Activated CD4-positive, alpha-beta T cell treated with anti-CD3 and anti-CD28 coated beads, Interleukin-2, amount 50 U/mL, for 16 hours (primary cell): ENCODE results near the gene ZNF200.
"Not testable (repeated sequence)": the region's sequence is repeated elsewhere in the genome, so short reads cannot be mapped to it uniquely, and the experiment has no call there.

Source experiments
- DNase-seq: peaks from one replicate; pipeline ENCODE4 v3.0.0-alpha.2; 2020

The ZNF200 gene

DNA sequence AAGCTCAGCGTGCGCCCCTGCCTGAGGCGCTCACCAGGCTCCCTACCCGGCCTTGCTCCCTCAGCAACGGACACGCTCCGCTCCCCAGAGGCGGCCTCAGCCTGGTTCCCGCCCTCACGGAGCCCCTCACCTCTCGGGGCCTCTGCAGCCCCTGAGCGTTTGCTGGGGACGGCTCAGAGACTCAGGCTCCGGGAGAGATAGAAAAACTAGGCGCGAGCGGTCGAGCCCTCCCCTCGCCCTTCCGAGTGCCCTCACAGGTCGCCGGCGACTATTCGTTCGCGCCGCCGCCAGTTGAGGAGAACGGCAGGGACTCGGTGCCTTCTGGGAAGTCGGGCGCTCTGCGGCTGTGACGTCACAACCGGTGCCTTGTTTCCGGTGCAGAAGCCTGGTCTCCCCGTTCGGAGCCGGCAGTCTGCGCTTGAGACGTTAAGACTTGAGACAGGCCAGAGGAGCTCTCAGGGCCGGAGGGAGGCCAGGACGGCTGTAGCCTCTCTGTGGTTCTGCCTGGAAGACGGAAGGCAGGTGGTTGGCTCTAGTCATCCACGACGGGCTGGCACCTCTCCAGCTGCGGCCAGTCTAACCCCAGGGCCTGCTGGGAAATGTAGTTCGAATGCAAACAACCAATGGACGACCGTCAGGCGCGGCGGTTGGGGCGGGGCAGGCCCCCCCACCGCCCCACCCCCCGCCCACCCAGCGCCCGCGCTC lies at the start of gene ZNF200:
Gene ZNF200, minus strand, starts transcription at position 302 of the 705 bp plus-strand sequence. CDS start 1,403 bp downstream, outside the sequence.
- DNase-seq, result peak; percentile 95

DNA sequence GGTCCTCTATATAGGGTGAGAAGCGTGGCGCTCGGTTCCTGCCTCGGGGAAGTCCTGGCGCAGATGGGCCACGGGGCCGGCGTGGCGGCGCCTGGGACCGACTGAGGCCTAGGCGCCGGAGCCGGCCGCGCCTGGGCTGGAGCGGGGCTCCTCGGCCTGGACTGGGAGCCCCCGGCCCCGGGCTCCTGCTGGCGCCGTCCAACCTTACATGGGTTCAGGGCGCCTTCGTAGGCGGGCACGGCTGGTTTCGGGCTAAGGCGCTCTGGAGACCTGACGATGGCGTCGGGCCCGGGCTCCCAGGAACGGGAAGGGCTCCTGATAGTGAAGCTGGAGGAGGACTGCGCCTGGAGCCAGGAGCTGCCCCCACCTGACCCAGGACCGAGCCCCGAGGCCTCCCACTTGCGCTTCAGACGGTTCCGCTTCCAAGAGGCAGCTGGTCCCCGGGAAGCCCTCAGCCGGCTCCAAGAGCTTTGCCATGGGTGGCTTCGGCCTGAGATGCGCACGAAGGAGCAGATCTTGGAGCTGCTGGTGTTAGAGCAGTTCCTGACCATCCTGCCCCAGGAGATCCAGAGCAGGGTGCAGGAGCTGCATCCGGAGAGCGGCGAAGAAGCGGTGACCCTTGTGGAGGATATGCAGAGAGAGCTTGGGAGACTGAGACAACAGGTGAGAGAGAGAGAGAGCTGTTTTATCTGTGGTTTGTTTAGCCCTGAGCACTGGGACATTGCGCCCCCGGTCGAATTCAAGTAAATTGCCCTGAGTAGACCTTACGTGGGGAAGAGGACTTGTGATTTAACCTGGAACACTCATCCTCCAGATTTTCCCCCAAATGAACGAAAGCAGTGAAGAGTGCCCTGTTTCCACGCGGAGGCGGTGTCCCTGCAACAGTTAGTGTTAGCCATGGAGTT lies 48.8 kb upstream of the ZNF200 start:
- DNase-seq, result no peak

DNA sequence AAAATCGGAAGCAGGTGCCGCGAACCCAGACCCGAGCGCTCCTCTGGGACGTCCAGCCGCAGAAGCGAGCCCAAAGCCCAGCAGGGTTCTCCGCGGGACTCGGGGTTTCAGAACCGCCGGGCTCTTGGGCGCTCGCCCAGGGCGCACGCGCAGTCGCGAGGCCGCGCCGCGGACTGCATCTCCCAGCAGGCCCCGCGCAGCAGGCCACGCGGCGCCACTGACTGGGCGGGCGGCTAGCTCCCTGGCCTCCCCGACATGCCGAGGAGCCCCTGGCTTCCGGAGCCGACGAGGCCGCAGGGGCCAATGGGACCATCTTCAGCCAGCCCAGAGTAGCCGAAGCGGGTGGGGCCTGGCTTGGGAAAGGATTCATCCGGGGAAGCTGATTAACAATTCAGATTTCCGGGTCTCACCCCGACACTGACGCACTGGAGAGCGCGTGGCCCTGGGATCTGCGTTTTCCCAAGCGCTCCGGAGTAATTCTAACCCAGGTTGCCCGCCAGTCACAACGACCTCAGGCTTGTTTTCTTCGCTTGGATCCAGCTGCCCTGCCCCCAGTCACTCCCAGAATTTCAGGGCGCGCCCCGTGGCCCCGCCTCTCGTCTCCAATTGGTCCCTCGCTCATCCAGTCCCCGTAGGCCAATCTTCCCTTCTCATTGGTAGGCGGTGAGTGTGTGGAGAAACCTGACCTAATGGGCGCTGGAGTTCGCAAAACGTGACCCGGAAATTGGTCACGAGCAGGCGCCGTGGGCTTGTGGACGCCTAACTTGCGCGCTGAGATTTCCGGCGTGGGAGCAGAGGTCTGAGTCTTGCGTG lies 48.0 kb upstream of the ZNF200 start, which contains the start of gene ZNF263:
Gene ZNF263, plus strand, starts transcription at position 762 of the 813 bp plus-strand sequence. CDS start 328 bp downstream, outside the sequence.
- DNase-seq, result peak; percentile 97

GRCh38 chr16:3282103-3282729 lies 47.3 kb upstream of the ZNF200 start:
- no peak for DNase-seq

- no peak for DNase-seq
These were observed 46.4 kb upstream of the ZNF200 start for GRCh38 chr16:3281222-3281820.

- DNase-seq, result no peak
These were observed 41.7 kb upstream of the ZNF200 start for GRCh38 chr16:3276679-3277078.

DNA sequence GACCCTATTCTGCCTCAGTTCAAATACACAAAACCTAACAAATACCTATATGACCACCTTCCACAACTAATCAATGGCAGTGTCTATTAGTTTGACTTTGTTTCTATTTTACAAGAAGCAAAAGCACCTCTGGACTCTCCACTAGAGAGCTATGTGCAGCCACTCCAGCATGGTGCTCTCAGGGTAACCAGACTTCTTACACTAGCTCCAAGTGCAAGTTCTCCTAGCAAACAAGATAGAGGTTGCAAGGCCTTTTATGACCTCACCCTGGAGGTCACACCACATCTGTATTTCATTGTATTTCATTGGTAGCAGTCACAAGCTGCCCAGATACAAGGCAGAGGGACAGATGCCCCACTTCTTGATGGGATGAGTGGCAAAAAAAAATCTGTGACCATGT lies 40.0 kb upstream of the ZNF200 start:
- no peak for DNase-seq

GRCh38 chr16:3274490-3274889 lies 39.5 kb upstream of the ZNF200 start:
- no peak for DNase-seq

GRCh38 chr16:3271281-3271680 lies 36.3 kb upstream of the ZNF200 start:
- not testable (repeated sequence) for DNase-seq

- DNase-seq, result not testable (repeated sequence)
These were observed 35.8 kb upstream of the ZNF200 start for GRCh38 chr16:3270718-3271117.

DNA sequence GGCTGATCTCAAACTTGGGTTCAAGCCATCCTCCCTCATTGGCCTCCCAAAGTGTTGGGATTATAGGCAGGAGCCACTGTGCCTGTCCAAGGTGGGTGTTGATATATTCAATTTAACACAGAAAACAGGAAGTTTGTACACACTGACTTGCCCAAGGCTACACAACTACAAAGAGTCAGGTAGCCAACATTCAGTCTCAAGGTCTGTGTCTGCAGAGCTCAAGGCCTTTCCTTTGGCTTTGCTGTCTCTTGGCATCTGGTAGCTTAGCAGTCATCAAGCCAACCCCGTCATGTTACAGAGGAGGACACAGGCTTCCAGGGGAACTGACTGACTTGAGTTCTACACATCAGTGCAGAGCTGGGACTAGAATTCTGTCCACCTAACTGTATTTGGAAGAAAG lies 33.3 kb upstream of the ZNF200 start:
- DNase-seq, result no peak

DNA sequence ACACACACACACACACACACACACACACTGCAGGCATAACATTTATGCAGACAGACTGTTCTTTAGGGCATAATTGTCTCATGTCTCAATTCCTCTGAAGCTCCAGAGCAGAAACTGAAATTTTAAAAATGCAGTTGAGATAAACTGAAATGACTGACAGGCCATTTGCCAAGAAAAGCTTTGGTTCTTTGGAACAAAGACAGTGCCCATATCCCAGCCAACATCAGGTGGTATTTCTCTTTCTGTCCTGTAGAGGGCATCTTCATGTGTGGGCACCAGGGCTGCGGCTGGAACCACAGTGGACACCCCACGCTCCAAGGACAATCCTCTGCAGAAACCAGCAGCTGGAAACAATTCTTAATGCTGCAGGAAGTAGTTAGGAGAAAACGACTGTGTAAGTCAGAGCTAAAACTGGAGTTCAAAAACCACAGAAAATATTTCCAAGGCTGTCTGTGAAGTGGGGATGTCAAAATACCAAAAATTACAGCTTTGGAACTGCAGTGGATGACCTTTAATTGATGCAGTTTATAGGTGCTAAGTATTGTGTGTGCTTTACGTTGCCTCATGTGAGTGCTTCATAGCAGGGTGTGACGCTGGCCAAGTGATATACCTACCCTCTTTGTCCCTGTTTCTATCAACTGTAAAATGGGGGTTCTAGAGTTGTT lies 32.0 kb upstream of the ZNF200 start:
- no peak for DNase-seq

DNA sequence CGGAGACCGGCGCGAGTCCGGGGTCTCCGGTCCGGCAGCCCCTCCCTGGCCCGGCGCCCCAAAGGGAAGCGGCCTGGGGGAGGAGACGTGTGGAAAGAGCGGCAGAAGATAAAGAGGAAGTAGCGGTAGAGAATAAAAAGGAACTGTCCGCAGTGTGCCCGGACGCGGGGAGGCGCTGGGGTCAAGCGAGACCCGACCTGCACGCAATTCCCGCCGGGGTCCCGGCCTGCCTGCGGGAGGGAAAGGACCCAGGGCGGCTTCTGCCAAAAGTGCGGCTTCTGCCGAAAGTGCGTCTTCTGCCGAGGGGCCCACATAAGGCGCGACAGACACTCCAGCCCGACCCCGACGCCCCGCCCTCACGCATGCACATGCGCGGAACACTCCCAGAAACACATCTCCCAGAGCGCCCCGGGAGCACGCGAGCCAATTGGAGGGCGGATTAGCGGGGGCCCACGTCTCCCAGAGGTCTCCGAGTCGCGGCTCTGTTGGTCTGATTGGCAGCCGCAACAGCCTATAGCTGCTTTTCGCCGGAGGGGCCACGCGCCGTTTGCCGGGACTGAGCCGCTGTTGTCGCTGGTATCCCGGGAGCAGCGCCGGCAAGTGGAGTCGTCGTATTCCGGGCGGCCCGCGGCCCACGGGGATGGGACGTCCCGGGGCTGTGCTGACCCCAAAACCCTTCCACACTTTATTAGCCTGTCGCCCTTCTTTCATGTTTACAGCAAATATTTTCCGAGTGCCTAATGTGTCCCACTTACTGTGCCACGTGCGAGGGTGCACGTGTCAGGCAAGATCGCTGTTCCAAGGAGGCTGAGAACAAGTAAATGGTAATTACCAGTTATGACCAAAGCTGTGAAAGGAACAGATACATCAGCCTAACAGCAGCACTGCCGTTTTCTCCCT lies 29.4 kb upstream of the ZNF200 start:
- DNase-seq, result peak; percentile 99

DNA sequence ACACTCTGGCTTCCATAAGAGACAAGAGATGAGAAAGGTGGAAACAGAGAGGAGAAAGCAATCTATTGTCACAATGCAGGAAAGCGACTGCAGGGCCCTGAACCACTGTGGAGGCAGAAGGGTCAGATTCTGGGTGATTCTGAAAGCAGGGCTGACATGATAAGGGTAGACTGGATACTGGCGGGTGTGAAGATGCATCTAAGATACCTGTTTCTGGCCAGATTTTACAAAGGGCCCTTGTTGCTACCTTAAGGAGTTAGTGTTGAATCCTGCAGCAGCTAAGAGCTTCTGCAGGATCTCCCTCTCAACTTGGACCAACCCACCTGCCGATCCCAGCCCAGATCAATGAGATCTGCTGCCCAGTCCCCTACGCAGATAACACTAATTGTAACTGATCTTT lies 27.6 kb upstream of the ZNF200 start:
- DNase-seq, result no peak

- DNase-seq, result no peak
These were observed 24.9 kb upstream of the ZNF200 start for GRCh38 chr16:3259836-3260235.

DNA sequence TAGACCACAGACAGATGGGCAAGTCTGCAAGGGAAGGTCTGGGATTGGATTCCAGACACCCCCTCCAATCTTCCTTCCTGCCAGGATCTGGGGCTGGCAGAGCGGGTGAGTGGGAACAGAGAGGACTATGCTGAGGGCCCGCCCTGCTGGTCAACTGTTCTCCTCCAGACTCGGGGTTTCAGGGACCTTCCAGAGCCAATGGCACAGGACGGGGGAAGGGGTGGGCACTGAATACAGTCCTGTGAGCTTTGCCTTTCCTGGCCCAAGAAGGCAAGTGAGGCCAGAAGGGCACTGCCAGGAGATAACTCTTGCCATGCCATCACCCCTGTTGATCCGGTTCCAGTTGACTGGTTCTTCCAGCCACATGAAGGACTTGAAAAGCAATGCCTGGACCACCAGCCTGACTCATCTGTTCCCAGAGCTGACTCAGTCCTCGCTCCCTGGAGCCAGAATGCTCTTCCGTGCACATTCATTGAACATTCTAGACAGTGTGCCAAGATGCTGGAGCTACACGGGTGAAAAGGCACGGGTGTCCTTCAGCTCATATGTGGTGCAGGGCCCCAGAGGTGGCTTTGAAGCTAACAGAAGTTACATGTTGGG lies 22.0 kb upstream of the ZNF200 start:
- no peak for DNase-seq

- DNase-seq, result no peak
These were observed 21.3 kb upstream of the ZNF200 start, which contains the start of gene MEFV for GRCh38 chr16:3256146-3256865. Gene MEFV (minus strand): TSS chr16:3256633. CDS start chr16:3256587, 46 bp downstream.

GRCh38 chr16:3254309-3254708 lies 19.4 kb upstream of the ZNF200 start:
- DNase-seq, result no peak

DNA sequence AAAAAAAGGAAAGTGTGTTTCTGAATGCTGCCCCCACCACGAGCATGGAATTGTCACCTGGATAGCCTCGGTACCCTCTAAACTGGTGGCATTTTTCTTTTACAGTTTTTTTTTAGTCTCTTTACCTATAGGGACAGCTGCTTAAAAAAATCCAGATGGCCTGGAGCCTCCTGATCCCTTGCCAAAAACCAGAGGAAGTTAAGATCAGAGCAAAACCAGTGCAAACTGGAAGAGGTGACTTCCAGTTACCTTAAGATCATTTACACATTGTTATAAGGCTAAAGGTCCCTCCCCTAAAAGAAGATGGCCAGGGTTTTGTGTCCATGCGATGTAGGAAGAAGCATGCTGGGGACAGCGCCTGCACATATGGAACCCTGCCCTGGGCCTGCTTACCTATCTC lies 18.0 kb upstream of the ZNF200 start:
- no peak for DNase-seq
